GM19099 (cell line): ENCODE results near the gene ANKS1A.

Experiments
- POLR2A ChIP-seq: IDR thresholded peaks from 3 replicates; pipeline ENCODE4 v1.6.1; 2011; ENCODE audit warnings: low read depth; ENCODE audit not compliant: insufficient read length; ENCODE audit errors: extremely low read depth

The ANKS1A gene

GRCh38 chr6:35018746-35019145 lies 129.7 kb downstream of the ANKS1A start:
- TF ChIP-seq POLR2A = no peak

GRCh38 chr6:35019171-35019570 lies 130.1 kb downstream of the ANKS1A start:
- TF ChIP-seq POLR2A = no peak

DNA sequence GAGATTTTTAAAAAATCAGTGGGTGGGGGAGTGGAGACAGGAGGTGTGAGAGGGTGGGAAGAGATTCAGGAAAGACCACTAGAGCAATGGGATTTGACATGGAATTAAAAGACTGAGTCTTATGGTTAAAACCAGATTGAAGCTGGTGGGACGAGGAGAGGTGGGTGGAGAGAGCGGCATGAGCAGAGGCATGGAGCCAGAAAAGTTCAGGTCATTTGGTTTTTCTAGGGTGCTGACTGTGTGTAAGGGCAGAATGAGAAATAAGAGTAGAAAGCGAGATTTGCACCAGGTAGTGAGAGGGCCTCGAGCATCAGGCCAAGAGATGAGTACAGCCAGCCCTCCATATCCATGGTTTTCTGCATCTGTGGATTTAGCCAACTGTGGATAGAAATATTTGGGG lies 130.8 kb downstream of the ANKS1A start:
- no peak for TF ChIP-seq POLR2A

GRCh38 chr6:35021004-35021403 lies 131.9 kb downstream of the ANKS1A start:
- TF ChIP-seq POLR2A = no peak

GRCh38 chr6:35023091-35024000 lies 134.3 kb downstream of the ANKS1A start:
- no peak for TF ChIP-seq POLR2A

DNA sequence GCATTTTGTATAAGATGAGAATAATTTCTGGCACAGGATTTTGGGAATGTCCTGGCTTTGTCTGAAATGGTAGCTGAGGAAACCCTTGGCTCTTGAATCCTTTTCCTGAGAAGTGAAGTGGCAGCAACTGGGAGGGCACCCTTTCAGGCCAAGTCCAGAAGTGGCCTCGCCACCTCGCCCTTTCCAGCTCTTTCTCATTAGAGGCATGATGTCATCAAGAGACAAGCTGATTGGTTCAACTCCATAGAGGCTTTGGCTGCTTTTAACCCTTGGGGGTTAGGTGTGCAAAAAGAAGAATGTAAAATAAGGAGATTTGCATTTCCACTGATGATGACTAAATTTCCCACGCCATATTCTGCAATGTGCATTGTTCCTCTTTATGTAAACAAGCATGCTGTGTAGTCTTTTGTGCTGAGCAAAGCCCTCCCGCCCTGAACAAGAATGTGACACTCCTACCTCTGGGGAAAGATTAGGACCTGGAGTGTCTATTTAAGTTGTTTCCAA lies 135.5 kb downstream of the ANKS1A start:
- TF ChIP-seq POLR2A = no peak

DNA sequence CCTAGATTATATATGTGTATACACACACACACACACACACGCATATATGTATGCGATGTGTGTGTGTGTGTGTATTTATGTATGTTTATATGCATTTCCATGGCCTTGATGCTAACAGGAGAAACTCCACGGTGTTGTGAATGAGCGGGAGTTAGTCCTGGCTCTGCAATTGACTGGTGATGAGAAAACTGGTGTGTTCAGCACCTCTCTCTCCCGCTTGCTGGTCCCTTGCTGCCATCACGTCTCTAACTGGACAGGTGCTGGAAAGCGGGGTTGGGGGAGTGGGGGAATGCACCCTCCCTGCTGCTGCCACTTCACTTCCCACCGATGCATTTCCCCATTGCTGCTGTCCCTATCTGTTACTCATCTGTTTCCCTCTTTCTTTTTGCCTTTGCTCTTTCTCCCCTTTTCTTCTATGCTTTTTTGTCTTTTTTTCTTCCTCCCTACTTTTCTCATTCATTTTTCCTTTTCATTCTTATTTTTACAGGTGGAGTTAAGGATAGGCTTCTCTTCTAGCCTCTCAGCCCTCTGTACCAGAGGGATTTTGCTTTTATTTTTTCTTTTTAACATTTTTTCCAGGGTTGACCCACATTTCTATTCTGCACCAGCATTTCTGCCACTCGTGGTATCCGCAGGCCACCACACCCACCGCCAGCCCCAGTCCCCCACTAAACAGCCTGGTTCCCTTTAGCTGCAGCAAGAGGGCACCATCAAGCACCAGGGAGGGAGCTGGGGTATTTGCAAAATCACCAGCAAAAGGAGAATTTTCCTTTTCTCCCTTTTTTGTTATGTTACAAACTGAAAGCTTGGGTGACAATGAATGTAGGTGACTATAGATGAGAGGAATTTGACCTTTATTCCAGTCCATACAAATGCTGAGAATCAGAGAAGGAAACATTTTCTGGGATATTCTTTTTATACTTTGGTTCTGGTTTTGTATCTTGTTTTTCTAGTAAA lies 136.5 kb downstream of the ANKS1A start:
- no peak for TF ChIP-seq POLR2A

DNA sequence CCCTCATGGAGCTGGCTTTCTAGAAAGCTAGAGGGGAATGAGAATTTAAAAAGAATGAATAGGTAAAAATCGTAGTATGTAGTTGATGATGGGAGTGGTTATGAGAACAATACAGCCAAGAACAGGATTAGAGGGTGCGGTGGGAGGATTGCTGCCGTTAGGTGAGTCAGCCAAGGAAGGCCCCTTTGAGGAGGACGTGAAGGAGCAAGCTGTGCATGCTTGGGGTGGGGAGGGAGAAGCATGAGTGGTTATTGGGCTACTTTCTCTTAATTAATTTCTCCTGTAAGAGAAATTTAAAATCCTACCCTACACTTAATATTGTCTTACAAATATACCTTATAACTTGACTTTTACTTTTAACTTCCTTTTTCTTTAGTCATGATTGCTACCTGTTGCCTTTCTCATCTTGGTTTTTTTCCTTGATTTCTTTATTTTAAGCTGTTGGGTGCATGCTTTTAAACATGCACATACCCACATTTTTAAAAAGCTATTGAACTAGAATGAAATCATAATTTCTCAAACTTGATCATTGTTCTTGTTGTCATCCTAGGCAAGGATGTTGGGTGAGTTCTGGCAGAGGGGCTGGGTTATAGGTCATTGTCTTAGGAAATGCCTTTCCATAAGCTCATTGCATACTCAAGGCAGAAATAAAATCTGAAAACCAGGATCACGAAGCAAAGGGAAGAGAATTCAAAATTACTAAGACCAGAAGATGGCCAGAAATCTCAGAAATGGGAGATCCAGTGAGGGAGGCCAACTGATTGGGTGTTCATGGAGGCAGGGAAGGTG lies 137.6 kb downstream of the ANKS1A start:
- TF ChIP-seq POLR2A = no peak

DNA sequence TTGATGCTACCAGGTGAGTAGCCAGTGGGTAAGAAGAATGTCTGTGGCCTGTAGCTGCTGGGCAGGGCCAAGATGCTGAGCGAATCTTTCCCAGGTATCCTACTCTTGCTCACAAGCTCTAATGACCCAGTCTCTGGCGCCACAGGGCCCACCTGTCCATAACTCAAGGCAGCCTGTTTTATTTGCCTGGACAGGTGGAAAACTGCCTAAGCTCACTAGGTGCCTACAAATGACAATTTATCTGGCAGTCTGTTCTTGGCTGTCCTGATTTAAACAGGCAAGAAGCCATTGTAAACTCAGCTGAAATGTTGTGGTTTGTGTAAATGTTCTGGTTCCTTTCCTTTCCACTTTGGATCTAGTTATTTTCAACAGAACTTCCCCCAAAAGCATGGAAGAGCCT lies 138.8 kb downstream of the ANKS1A start:
- TF ChIP-seq POLR2A = no peak

GRCh38 chr6:35028781-35029769 lies 140.0 kb downstream of the ANKS1A start:
- no peak for TF ChIP-seq POLR2A

DNA sequence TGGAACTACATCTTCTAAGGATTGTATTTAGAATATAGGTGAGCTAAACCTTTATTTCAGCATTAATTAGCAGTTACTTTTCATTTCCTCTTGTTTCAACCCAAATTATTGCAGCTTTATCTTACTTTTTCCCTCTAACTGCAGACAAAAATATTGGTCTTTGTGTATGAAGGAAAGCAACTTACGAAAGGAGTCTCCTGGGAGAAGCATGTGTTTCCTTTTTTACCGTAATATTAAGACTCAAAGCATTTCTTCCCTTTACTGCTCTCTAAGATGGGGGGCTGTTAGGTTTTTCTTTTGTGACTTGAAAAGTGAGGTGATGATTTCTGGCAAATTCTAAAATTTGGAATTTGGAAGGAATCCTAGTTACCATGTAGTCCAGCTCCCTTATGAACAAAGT lies 141.0 kb downstream of the ANKS1A start:
- no peak for TF ChIP-seq POLR2A

DNA sequence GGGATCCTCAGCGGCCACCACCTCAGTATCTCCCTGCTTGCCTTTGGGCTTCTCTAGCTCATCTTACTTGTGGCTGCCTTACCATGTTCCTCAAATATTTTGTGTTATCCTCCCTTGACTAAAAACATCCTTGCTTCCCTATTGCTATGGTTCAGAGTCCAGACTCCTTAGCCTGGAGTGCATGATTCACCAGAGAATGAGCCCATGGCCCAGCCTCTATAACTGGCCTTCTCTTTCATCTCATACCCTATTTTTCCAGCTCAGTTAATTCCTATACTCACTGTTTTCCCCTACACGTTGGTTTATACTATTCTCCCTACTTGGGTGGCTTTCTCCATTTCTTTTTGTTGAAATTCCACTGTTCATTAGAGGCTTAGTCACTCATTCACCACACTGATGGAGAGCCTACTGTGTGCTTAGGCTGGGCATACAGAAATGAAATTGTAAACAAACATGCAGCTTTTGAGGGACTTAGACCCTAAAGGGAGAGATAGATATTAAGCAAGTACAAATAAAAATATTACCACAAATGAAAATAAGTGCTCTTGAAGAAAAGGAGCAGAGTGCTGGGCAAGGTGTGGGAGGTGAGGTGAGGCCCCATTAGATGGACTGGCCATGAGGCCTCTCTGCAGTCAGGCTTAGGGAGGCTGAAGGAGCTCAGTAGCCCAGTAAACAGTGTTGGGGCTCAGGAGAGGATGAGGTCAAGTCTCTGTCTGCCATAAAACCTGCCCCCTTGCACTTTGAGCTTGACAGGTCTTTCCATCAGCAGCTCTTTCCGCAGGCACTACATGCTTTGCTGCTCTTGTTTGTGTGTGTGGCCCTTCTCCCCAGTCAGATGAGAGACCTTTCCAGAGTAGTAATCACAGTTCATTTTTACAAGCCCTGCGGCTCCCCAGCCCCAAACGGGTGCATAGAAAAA lies 142.8 kb downstream of the ANKS1A start:
- TF ChIP-seq POLR2A = no peak
